Stimulated activated CD8-positive, alpha-beta memory T cell treated with anti-CD3 and anti-CD28 coated beads, Interleukin-15, amount 100 ng/mL, for 24 hours (primary cell): ENCODE data around the gene TUBB4A.
"Not testable (repeated sequence)": the region's sequence is repeated elsewhere in the genome, so short reads cannot be mapped to it uniquely, and the experiment has no call there.

Source experiments
- DNase-seq: peaks from one replicate; pipeline ENCODE4 v3.0.0-alpha.2; 2020; ENCODE audit warnings: low read depth

The TUBB4A gene

DNA sequence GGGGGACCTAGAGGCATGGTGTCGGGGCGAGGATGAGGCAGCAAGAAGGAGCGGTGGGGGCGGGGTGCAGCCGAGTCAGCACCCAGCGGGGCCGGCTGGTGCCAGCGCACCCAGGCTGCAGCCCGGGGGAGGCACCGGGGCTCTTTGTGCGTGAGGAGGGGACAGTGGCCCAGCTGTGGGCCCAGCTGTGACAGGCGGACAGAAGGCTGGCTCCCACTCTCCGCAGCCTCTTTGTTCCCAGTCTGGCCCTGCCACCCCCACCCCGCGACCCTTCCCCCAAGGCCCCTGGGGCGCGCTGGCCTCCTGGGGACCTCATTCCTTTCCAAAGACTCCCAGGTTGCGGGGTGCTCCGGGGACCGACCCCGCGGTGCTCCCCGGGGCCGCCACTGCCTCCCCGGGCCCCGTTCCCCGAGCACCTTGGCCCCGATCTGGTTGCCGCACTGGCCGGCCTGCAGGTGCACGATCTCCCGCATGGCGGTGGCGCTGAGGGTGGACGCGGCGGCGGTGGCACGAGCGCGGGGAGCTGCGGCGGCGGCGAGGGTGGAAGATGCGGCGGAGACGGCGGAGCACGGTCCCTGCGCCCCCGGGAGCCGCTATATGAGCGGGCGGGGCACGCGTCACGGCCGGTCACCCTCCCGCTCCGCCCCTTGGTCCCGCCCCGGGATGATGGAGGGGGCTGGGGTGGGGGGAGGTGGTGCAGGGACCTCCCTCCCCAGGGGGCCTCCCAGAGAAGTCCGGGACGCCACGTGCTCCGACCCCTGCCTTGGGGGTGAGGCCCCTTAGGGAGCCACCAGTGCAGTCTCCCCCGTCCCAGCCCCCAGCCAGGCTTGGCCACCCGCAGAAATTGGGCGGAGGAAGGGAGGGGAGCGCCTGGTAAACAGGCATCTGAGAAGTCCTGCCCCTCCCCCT is at the start of gene TUBB4A:
Gene TUBB4A (minus strand): TSS at position 570 of the 909 bp plus-strand sequence. CDS start 97 bp downstream, at position 473.
- no peak for DNase-seq

DNA sequence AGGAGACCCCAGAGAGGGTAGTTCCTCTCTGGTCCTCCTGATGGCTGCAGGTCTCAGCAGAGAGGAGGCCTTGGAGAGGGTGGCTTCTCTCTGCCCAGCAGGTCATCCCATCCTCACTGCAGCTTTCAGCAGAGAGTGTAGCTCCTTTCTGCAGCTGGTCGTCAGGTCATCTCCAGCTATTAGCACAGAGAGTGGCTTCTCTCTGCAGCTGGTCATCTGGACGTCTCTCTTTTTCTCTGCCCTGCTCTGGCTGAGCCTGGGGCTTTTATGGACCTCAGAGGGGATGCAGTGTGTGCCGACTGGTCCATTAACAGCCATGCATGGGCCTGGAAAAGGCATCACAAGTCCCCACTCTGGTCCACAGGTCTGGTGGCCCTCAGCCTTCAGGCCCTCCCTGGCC is 49.0 kb upstream of the TUBB4A start:
- DNase-seq, result no peak

DNA sequence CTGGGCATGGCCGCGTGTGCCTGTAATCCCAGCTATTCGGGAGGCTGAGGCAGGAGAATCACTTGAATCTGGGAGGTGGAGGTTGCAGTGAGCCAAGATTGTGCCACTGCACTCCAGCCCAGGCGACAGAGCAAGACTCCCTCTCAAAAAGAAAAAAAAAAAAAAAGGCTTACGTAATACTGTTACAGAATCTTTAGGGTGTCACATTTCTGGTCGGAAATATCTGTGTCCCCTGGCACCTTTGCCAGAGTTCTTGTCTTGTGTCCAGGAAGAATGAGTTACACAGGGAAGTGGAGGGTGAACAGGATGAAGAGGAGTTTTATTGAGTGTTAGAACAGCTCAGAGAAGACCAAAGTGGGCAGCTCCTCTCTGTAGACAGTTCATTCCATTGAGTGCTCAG is 48.6 kb upstream of the TUBB4A start:
- not testable (repeated sequence) for DNase-seq

DNA sequence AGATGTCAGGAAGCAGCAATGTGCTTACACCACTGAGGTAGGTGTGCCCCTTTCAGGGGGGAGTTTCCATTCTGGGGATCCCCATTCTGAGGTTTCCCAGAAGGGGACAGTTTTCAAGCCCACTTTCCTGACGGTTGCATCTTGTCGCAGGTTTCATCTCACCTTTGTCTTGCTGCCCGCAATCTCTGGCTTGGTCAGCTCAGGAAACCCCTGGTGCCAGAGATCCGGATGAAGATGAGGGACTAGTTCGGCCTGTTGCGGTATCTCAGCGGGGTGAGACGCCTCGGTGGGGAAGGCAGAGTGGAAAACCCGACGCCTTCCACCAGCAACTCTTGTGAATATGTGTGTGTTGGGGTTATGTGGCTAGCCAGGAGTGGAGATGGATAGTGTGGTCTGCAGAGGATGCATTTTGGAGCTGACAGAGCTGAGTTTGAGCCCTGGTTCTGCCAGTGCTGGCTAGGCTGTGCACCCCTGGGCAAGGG is 41.8 kb upstream of the TUBB4A start:
- no peak for DNase-seq

DNA sequence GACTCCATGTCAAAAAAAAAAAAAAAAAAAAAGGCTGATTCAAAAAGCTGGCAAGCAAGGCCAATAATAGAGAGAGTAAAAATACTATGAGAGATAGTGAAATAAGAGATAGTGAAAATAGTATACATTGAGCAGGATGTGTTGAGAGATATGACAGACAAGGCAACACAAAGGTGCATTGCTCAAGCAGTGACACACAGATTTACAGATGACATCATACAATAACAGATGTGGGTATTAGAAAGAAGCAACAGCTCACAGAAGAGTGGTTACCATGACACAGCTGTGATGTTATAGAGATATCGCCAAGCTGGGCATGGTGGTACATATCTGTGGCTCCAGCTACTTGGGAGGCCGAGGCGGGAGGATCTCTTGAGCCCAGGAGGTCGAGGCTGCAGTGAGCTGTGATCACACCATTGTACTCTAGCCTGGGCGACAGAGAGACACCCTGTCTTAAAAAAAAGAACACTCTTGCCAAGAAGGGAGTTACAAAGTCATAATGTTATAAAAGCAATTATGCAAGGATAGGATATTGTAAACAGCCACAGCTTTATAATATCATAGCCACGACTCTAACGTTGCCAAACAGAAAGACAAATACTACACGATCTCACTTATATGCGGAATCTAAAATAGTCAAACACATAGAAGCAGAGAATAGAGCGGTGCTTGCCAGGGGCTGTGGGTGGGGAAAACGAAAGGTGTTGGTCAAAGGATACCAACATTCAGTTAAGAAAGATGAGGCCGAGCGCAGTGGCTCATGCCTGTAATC is 39.0 kb upstream of the TUBB4A start:
- no peak for DNase-seq

DNA sequence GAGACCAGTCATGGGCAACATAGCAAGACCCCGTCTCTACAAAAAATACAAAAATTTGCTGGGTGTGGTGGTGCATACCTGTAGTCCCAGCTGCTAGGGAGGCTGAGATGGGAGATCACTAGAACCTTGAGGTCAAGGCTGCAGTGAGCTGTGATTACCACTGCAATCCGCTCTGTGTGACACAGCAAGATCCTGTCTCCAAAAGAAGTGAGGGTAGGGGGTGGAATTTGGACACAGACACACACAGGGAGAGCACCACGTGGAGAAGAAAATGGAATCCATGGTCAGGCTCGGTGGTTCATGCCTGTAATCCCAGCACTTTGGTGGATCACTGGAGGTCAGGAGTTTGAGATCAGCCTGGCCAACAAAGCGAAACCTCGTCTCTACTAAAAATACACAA is 37.4 kb upstream of the TUBB4A start:
- no peak for DNase-seq

DNA sequence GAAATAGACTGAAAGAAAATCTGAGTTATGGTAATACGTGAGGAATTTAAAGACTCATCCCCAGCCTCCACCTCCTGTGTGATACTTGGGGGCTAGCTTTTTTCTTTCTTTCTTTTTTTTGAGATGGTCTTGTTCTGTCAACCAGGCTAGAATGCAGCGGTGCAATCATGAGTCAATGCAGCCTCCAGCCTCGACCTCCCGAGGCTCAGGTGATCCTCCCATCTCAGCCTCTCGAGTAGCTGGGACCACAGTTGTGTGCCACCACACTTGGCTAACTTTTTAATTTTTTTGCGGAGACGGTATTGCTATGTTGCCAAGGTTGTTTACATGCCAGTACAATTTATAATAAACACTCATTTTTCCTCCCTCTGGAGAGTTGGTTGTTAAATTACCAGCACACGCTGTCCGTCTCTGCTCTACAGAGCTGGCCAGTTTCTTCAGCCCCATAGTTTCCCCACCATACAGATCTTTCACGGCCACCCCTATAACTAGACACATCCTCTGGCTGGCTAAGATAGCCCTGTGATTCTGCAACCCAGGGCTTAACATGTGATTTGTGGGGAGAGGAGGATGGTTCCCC is 33.5 kb upstream of the TUBB4A start:
- DNase-seq, result no peak

DNA sequence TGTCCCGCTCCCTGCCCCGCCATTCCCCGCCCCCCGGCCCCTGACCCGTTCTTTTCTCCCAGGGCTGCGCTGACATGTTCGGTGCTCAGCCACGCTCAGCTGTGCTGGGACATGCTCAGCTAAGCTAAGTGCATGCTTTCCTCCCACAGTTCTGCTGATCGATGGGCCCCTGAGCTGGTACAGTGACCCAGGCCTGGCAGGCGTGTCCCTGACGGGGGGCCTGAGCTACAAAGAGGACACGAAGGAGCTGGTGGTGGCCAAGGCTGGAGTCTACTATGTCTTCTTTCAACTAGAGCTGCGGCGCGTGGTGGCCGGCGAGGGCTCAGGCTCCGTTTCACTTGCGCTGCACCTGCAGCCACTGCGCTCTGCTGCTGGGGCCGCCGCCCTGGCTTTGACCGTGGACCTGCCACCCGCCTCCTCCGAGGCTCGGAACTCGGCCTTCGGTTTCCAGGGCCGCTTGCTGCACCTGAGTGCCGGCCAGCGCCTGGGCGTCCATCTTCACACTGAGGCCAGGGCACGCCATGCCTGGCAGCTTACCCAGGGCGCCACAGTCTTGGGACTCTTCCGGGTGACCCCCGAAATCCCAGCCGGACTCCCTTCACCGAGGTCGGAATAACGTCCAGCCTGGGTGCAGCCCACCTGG is 32.5 kb upstream of the TUBB4A start:
- DNase-seq, result no peak

DNA sequence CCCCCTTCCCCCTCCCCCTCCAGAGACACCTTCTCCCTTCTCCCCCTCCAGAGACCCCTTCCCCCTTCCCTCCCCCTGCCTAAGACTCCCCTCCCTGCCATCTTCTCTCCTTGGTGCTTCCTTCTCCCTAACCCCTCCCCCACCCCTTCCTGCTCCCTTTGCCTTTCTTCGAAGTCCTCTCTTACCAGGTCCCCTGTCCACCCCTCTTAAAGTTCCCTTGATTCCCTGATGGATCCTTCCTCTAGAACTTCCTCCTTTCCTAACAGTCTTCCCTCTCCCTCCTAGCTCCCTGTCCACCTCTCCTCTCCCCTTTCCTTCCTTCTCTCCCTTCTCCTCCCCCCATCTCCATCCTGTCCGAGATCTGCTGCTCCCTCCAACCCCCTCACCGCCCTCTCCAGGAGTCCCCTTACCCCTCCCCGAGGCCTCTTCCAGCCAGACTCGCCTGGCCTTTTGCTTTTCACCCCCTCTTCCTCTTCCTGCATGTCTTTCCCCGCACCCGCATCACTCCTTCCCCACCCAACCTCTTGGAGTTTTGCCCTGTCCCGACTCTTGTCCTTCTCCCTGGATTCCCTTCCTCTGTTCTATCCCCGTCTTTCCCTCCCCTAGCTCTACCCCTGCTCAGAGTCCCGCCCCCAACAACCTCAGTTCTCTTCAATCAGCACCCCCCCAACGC is 31.8 kb upstream of the TUBB4A start:
- no peak for DNase-seq

DNA sequence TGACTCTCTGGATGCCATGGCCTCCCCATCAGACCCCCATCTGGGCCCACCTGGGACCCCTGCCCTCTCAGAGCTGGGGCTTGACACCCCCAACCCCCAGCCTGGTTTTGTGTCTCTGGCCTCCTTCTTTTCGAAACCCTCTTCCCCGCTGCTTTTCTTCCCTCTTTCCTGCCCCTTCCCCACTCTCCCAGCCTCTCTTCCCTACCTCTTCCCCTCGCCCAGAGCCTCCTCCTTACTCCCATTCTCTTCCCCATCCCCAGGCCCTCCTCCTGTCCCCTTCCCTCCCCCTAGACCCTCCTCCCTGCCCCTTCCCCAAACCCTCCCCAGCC is 30.9 kb upstream of the TUBB4A start:
- DNase-seq, result no peak

DNA sequence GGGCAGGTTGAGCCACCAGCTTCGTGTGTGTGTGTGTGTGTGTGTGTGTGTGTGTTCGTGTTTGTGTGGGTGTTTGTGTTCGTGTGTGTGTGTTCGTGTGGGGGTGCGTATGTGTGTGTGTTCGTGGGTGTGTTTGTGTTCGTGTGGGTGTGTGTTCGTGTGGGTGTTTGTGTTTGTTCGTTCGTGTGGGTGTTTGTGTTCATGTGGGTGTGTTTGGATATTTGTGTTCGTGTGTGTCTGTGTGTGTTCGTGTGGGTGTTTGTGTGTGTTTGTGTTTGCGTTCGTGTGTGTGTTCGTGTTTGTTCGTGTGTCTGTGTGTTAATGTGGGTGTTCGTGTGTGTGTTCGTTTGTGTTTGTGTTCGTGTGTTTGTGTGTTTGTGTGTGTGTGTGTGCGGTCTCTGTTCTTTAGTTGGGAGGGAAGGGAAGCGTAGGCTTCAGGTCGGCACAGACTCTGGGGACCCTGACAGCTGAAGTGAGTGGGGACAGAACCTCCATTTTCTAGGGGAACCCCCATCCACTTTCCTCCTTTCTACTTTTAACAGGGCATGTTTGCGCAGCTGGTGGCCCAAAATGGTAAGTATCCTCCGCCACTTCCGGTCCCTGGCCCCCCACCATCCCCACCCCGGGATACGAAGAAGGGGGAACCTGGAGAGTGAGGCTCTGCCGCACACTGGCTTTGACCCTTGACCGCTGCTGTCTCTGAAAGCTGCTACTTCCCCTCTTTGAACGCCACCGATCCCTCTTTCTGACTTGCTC is 30.3 kb upstream of the TUBB4A start:
- DNase-seq, result no peak

DNA sequence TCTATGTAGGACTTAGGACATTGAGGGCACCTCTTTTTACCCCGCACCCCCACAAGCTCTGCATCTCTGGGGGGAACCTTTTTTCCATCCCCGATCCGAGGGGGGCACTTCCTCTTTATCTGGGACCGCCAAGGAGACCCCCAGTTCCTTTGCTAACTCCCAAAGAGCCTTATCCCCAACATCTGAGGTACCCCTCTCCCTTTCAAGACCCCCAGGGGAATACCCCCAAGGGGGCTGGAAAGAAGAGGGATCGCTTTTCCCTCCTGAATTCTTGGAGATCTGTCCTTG is 29.8 kb upstream of the TUBB4A start:
- DNase-seq, result no peak

DNA sequence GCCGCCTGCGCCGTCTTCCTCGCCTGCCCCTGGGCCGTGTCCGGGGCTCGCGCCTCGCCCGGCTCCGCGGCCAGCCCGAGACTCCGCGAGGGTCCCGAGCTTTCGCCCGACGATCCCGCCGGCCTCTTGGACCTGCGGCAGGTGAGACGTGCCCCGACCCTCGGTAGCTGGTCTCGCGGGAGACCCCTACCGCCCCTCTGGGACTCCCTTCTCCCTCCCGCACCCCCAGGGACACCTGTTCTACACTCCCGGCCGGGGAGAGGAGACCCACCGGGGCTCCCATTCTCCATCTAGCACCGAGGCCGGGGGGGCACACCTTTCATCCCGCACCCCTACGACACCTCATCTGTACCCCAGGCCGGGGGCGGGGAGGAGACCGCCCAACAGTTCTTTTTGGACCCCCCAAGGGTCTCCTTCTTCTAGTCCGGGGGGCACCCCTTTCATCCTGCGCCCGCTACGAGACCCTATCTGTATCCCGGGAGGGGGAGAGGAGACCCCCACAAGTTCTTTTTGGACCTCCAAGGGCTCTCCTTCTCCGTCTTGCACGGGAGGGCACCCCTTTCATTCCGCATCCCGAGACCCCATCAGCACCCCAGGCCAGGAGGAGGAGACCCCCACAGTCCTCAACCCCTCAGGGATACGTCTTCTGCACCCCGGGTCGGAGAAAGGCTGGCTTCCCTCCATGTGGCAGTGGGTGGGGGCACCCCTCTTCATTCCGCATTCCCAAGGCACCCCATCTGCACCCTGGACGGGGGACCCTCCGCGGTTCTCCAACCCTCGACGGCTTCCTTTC is 29.2 kb upstream of the TUBB4A start:
- no peak for DNase-seq

DNA sequence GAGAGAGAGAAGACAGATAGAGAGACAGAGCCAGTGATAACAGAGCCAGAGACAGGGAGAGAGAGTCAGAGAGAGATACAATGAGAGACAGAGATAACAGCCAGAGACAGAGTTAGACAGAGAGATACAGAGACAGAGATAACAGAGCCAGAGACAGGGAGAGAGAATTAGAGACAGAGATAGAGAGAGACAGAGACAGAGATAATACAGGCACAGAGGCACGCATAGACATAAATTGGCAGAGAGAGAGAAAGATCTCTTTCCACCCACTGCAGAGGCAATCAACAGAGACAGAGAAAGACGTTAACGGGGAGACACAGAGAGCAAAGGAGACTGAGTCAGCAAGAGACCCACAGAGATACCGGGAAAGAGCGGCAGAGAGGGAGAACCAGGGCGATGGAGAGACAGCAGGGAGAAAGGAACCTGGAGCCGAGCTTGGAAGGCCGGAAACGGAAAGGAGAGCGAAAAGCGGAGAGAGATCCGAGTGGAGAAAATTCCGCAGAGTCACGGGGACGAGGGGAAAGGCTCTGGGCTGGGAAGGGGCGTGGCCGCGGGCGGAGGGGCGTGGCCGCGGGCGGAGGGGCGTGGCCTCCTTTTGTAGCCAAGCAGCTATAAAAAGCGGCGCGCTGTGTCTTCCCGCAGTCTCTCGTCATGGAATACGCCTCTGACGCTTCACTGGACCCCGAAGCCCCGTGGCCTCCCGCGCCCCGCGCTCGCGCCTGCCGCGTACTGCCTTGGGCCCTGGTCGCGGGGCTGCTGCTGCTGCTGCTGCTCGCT is 28.5 kb upstream of the TUBB4A start, which contains the start of gene TNFSF9:
Gene TNFSF9 (plus strand): TSS at position 641 of the 777 bp plus-strand sequence. CDS start 11 bp downstream, at position 652.
- DNase-seq, result peak; percentile 78

DNA sequence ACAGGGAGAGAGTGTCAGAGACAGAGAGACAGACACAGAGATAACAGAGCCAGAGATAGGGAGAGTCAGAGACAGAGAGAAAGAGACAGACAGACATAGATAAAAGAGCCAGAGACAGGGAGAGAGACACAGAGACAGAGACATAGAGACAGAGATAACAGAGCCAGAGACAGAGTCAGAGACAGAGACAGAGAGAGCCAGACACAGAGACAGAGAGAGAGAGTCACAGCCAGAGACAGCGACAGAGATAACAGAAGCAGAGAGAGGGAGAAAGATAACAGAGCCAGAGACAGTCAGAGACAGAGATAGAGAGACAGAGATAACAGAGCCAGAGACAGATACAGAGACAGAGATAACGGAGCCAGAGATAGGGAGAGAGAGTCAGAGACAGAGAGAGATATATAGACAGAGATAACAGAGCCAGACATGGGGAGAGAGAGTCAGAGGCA is 27.9 kb upstream of the TUBB4A start:
- no peak for DNase-seq

DNA sequence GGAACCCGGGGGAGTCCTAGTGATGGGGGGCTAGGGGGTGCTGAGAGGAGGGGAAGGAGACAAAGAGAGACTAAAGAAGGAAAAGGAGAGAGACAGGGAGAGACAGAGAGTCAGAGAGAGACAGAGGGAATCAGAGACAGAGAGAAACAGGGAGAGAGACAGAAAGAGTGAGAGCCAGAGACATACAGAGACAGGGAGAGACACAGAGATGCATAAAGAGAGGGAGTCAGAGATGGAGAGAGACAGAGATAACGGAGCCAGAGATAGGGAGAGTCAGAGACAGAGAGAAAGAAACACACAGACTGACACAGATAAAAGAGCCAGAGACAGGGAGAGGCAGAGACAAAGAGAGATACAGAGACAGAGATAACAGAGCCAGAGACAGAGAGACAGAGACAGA is 27.2 kb upstream of the TUBB4A start:
- no peak for DNase-seq

DNA sequence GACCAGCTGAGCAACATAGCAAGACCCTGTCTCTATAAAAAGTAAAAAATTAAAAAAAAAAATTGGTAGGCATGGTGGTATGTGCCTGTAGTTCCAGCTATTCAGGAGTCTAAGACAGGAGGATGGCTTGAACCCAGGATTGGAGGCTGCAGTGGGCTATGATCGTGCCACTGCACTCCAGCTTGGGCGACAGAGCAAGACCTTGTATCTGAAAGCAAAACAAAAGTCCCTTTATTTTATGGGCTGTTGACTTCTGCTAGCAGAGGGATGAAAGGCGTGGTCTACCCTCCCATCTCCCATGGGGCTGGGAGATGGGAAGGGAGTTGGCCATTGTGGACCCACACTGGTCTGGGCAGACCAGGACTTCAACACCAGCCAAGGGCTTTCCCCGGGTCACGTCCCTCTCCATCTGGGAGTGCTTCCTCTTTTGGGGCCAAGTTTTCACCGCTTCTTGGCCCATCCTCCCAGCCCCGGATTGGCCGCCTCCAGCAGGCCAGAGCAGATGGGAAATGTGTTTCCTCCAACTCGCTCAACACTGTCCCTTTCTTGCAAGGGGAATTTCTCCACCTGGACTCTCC is 26.5 kb upstream of the TUBB4A start:
- no peak for DNase-seq

DNA sequence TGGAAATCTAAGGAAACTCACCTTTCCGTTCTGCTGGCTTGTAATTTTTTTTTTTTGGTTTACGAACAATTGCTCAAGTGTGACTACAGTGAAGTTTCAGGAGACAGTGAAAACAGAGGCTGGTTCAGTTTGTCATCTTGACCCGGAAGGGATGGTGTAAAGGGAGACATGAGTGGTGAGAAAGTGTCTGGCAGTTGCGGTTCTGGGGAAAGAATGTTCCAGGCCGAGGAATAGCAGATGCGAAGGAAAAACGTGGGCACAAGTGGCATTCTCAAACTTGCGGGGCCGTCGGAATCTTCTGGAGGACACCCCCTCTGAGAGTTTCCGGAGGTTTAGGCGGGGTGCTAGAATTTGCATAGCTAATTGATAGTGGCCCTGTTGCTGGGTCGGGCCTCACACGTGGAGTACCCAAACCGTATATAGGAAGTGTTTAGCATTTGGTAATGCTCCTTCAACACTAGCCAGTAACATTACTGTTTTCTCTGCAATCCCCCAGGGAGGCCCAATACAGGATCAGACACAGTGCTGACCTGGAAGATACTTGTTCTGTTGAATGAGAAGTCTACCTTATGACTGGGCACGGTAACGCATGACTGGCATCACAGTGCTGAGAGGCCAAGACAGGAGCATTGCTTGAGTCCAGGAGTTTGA is 25.9 kb upstream of the TUBB4A start:
- no peak for DNase-seq

DNA sequence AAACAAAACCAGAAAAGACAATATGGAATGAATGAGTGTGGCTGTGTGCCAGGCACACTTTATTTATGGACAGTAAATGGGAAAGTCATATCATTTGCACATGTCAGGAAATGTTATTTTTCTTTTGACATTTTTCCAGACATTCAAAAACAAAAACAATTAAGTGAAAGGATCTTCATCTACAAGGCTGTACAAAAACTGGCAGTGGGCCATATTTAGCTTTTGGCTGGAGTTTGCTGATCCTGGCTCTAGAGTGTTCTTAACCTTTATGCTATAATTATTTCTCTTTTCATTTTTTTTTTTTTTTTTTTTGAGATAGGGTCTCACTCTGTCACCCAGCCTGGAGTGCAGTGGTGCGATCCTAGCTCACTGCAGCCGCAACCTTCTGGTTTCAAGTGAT is 22.2 kb upstream of the TUBB4A start:
- no peak for DNase-seq
